Measurements from ENCODE around the gene TKT.

Gene TKT

GRCh38 chr3:53223025-53223424, 32.8 kb downstream of the TKT start:
- Histone ChIP-seq H3K4me2 (ENCODE audit: low read length, poor library complexity, severe bottlenecking) (no peak overlapping the region), H3K9me3 (ENCODE audit: control insufficient read depth, low read length) (no peaks in the 10 kb centered on the region), H2BK12ac (ENCODE audit: low read length in 2 of 2) (no peak overlapping the region), H3K36me3 (ENCODE audit: control insufficient read depth in 1 of 2, insufficient read depth in 2 of 2, low read depth in 1 of 2, low read length in 2 of 2) (peaks cover 65 to 67% of the 10 kb centered on the region in 2 experiments), H2BK120ac (ENCODE audit: low read depth, low read length) (no peak overlapping the region), H4K91ac (ENCODE audit: low read length) (no peak overlapping the region), H2BK5ac (ENCODE audit: low read depth, low read length, poor library complexity, severe bottlenecking) (no peak overlapping the region), H3K18ac (ENCODE audit: low read depth in 1 of 2, low read length in 2 of 2) (no peak overlapping the region), H3K4me1 (ENCODE audit: control insufficient read depth, insufficient read depth, low read depth, low read length) (no peaks in the 10 kb centered on the region), H3K9ac (ENCODE audit: low read length) (no peak overlapping the region), H3K23ac (ENCODE audit: low read length in 2 of 2) (no peak overlapping the region), H3K4ac (ENCODE audit: low read depth in 1 of 2, low read length in 2 of 2) (no peak overlapping the region), H3K27me3 (ENCODE audit: control insufficient read depth in 1 of 2, insufficient read depth in 1 of 2, low read length in 2 of 2) (no peaks in the 10 kb centered on the region), H2AK5ac (ENCODE audit: low read length, severe bottlenecking) (no peak overlapping the region), H3K14ac (ENCODE audit: low read length in 2 of 2) (no peak overlapping the region), H3K27ac (ENCODE audit: low read length, poor library complexity, severe bottlenecking) (no peak overlapping the region), H2AFZ (ENCODE audit: low read depth, low read length) (no peak overlapping the region), H4K8ac (ENCODE audit: low read length) (no peak overlapping the region), H3K79me1 (replicated peaks; ENCODE audit: low read length, poor library complexity, severe bottlenecking) (peaks cover 4% of the 10 kb centered on the region), H2BK15ac (ENCODE audit: low read depth, poor library complexity, severe bottlenecking) (no peak overlapping the region), H3K4me3 (ENCODE audit: insufficient read depth in 1 of 2, low read depth in 1 of 2, low read length in 2 of 2) (no peak overlapping the region)
- WGBS: 92% methylated on average over 6 of the region's 7 CpGs
- no peak for DNase-seq

DNA sequence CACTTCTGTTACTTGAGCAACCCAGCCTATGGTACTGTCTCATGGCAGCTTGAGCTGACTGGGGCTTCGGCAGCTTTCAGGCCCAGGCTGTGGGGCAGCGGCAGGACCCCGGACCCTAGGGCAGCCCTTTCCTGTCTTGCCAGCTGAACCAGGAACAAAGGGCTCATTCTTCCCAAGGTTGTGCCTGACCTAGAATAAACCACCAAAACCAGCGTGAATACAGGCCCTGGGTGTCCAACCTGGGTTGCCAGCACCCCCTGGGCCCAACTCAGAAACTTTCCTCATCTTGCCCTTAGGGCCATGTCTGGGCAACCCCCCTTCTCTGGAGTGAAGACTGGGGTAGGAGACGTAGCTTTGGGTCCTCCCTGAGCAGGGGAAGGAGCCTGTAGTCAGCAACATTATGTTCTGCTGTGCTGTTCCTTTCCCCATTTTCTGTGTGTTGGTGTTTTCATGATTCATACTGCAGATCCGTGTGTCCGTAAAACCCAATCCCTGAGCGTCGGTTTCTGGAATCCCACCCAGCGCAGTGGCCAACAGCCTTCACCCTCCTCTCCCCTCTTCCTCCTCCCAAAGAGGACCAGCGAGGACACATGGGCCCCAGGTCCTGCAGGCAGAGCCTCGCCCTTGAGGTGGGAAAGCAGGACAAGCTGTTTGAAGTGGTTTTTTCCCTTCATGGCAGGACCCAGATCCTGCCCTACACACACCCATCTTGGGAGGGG, 33.5 kb downstream of the TKT start:
- Histone ChIP-seq H4K91ac (ENCODE audit: low read length) (peak overlapping the region; percentile 7), H2BK120ac (ENCODE audit: low read depth, low read length) (no peak overlapping the region), H3K27me3 (ENCODE audit: control insufficient read depth in 1 of 2, insufficient read depth in 1 of 2, low read length in 2 of 2) (no peaks in the 10 kb centered on the region), H3K36me3 (ENCODE audit: control insufficient read depth in 1 of 2, insufficient read depth in 2 of 2, low read depth in 1 of 2, low read length in 2 of 2) (peaks cover 58 to 60% of the 10 kb centered on the region in 2 experiments), H3K4me2 (ENCODE audit: low read length, poor library complexity, severe bottlenecking) (no peak overlapping the region), H3K4ac (ENCODE audit: low read depth in 1 of 2, low read length in 2 of 2) (no peak overlapping the region), H3K23ac (ENCODE audit: low read length in 2 of 2) (no peak overlapping the region), H3K4me3 (ENCODE audit: insufficient read depth in 1 of 2, low read depth in 1 of 2, low read length in 2 of 2) (no peak overlapping the region), H3K9me3 (ENCODE audit: control insufficient read depth, low read length) (no peaks in the 10 kb centered on the region), H3K18ac (ENCODE audit: low read depth in 1 of 2, low read length in 2 of 2) (no peak overlapping the region), H2BK12ac (ENCODE audit: low read length in 2 of 2) (no peak overlapping the region), H3K79me1 (replicated peaks; ENCODE audit: low read length, poor library complexity, severe bottlenecking) (peaks cover 4% of the 10 kb centered on the region), H2BK15ac (ENCODE audit: low read depth, poor library complexity, severe bottlenecking) (no peak overlapping the region), H2AK5ac (ENCODE audit: low read length, severe bottlenecking) (no peak overlapping the region), H2BK5ac (ENCODE audit: low read depth, low read length, poor library complexity, severe bottlenecking) (no peak overlapping the region), H3K9ac (ENCODE audit: low read length) (no peak overlapping the region), H3K27ac (ENCODE audit: low read length, poor library complexity, severe bottlenecking) (no peak overlapping the region), H3K4me1 (ENCODE audit: control insufficient read depth, insufficient read depth, low read depth, low read length) (no peaks in the 10 kb centered on the region), H4K8ac (ENCODE audit: low read length) (no peak overlapping the region), H3K14ac (ENCODE audit: low read length in 2 of 2) (no peak overlapping the region), H2AFZ (ENCODE audit: low read depth, low read length) (no peak overlapping the region)
- DNase-seq: no peak
- WGBS: 82% methylated on average over 8 of the region's 12 CpGs

- H4K91ac ChIP-seq (ENCODE audit: low read length): no peak overlapping the region
- no peak overlapping the region for H2BK120ac ChIP-seq (ENCODE audit: low read depth, low read length)
- H3K4me2 ChIP-seq (ENCODE audit: low read length, poor library complexity, severe bottlenecking): no peak overlapping the region
- no peak overlapping the region for H3K27ac ChIP-seq (ENCODE audit: low read length, poor library complexity, severe bottlenecking)
- H3K23ac ChIP-seq (ENCODE audit: low read length in 2 of 2): no peak overlapping the region
- no peak overlapping the region for H4K8ac ChIP-seq (ENCODE audit: low read length)
- whole genome bisulfite sequencing: 88% methylated on average over 3 of the region's 3 CpGs
- H3K79me1 ChIP-seq (replicated peaks; ENCODE audit: low read length, poor library complexity, severe bottlenecking): peaks cover 1% of the 10 kb centered on the region
- no peak overlapping the region for H3K14ac ChIP-seq (ENCODE audit: low read length in 2 of 2)
- H3K18ac ChIP-seq (ENCODE audit: low read depth in 1 of 2, low read length in 2 of 2): no peak overlapping the region
- no peaks in the 10 kb centered on the region for H3K9me3 ChIP-seq (ENCODE audit: control insufficient read depth, low read length)
- no peaks in the 10 kb centered on the region for H3K27me3 ChIP-seq (ENCODE audit: control insufficient read depth in 1 of 2, insufficient read depth in 1 of 2, low read length in 2 of 2)
- no peaks in the 10 kb centered on the region for H3K4me1 ChIP-seq (ENCODE audit: control insufficient read depth, insufficient read depth, low read depth, low read length)
- no peak overlapping the region for H3K9ac ChIP-seq (ENCODE audit: low read length)
- no peak overlapping the region for H3K4ac ChIP-seq (ENCODE audit: low read depth in 1 of 2, low read length in 2 of 2)
- H2BK5ac ChIP-seq (ENCODE audit: low read depth, low read length, poor library complexity, severe bottlenecking): no peak overlapping the region
- H2BK12ac ChIP-seq (ENCODE audit: low read length in 2 of 2): no peak overlapping the region
- no peak for DNase-seq
- no peak overlapping the region for H2AK5ac ChIP-seq (ENCODE audit: low read length, severe bottlenecking)
- no peak overlapping the region for H3K4me3 ChIP-seq (ENCODE audit: insufficient read depth in 1 of 2, low read depth in 1 of 2, low read length in 2 of 2)
- H2AFZ ChIP-seq (ENCODE audit: low read depth, low read length): no peak overlapping the region
- peaks cover 53 to 55% of the 10 kb centered on the region in 2 experiments for H3K36me3 ChIP-seq (ENCODE audit: control insufficient read depth in 1 of 2, insufficient read depth in 2 of 2, low read depth in 1 of 2, low read length in 2 of 2)
- H2BK15ac ChIP-seq (ENCODE audit: low read depth, poor library complexity, severe bottlenecking): no peak overlapping the region
These were observed 34.0 kb downstream of the TKT start for GRCh38 chr3:53221827-53222182.

- Histone ChIP-seq H3K9me3 (ENCODE audit: control insufficient read depth, low read length) (no peaks in the 10 kb centered on the region), H3K27ac (ENCODE audit: low read length, poor library complexity, severe bottlenecking) (no peak overlapping the region), H2BK120ac (ENCODE audit: low read depth, low read length) (no peak overlapping the region), H3K9ac (ENCODE audit: low read length) (no peak overlapping the region), H2BK15ac (ENCODE audit: low read depth, poor library complexity, severe bottlenecking) (no peak overlapping the region), H3K18ac (ENCODE audit: low read depth in 1 of 2, low read length in 2 of 2) (no peak overlapping the region), H3K4ac (ENCODE audit: low read depth in 1 of 2, low read length in 2 of 2) (no peak overlapping the region), H3K4me3 (ENCODE audit: insufficient read depth in 1 of 2, low read depth in 1 of 2, low read length in 2 of 2) (no peak overlapping the region), H2BK5ac (ENCODE audit: low read depth, low read length, poor library complexity, severe bottlenecking) (no peak overlapping the region), H3K36me3 (ENCODE audit: control insufficient read depth in 1 of 2, insufficient read depth in 2 of 2, low read depth in 1 of 2, low read length in 2 of 2) (peaks cover 48 to 50% of the 10 kb centered on the region in 2 experiments), H3K79me1 (replicated peaks; ENCODE audit: low read length, poor library complexity, severe bottlenecking) (peaks cover 1% of the 10 kb centered on the region), H2BK12ac (ENCODE audit: low read length in 2 of 2) (no peak overlapping the region), H3K27me3 (ENCODE audit: control insufficient read depth in 1 of 2, insufficient read depth in 1 of 2, low read length in 2 of 2) (no peaks in the 10 kb centered on the region), H3K4me1 (ENCODE audit: control insufficient read depth, insufficient read depth, low read depth, low read length) (no peaks in the 10 kb centered on the region), H2AK5ac (ENCODE audit: low read length, severe bottlenecking) (no peak overlapping the region), H3K4me2 (ENCODE audit: low read length, poor library complexity, severe bottlenecking) (no peak overlapping the region), H2AFZ (ENCODE audit: low read depth, low read length) (no peak overlapping the region), H4K91ac (ENCODE audit: low read length) (no peak overlapping the region), H4K8ac (ENCODE audit: low read length) (no peak overlapping the region), H3K14ac (ENCODE audit: low read length in 2 of 2) (no peak overlapping the region), H3K23ac (ENCODE audit: low read length in 2 of 2) (no peak overlapping the region)
- DNase-seq: no peak
- WGBS: 100% methylated on average over 3 of the region's 4 CpGs
These were observed 34.5 kb downstream of the TKT start for GRCh38 chr3:53221345-53221744.
